HepG2 (cell line): ENCODE data around the gene ZNF546.
"Not testable (repeated sequence)": the region's sequence is repeated elsewhere in the genome, so short reads cannot be mapped to it uniquely, and the experiment has no call there.

Source experiments
- EP300 ChIP-seq, 3 experiments: sonication (generic) in 1 of 3; formaldehyde crosslinking in 1 of 3; IDR thresholded peaks; 2 replicates each; pipeline versions ENCODE4 v1.5.1 to v1.6.1; 2011 to 2020; ENCODE audit warnings: low read depth in 2 of 3, low read length in 2 of 3, borderline replicate concordance in 1 of 3, improper control_type of control experiment in 1 of 3, mild to moderate bottlenecking in 1 of 3, missing genetic modification reagents in 1 of 3, moderate library complexity in 1 of 3
- FOXO4 ChIP-seq: sonication (generic); formaldehyde crosslinking; conservative IDR thresholded peaks from 2 replicates; pipeline ENCODE4 v1.8.1; 2023; ENCODE audit warnings: missing genetic modification reagents
- KAT2B ChIP-seq: fragments of 150-350 bp; IDR thresholded peaks from 2 replicates; pipeline ENCODE4 v1.6.1; 2014; ENCODE audit warnings: low read depth, low read length, borderline replicate concordance
- KLF16 ChIP-seq, 2 experiments: sonication (generic) in 1 of 2; formaldehyde crosslinking in 1 of 2; IDR thresholded peaks; 2 replicates each; pipeline versions ENCODE4 v1.6.1 to v1.8.0; 2016 to 2023; ENCODE audit warnings: missing genetic modification reagents in 2 of 2, missing compliant biosample characterization in 1 of 2
- MAZ ChIP-seq, 2 experiments: sonication (generic) in 1 of 2; formaldehyde crosslinking in 1 of 2; IDR thresholded peaks; 2 replicates each; pipeline versions ENCODE4 v1.5.0 to v1.6.1; 2012 to 2020; ENCODE audit warnings: low read depth in 2 of 2, mild to moderate bottlenecking in 2 of 2, borderline replicate concordance in 1 of 2, improper control_type of control experiment in 1 of 2, low read length in 1 of 2, missing genetic modification reagents in 1 of 2, moderate library complexity in 1 of 2
- NCOA1 ChIP-seq: sonication (generic); formaldehyde crosslinking; IDR thresholded peaks from 2 replicates; pipeline ENCODE4 v1.9.0; 2021; ENCODE audit warnings: missing genetic modification reagents
- POLR2AphosphoS5 ChIP-seq: IDR thresholded peaks from 2 replicates; pipeline ENCODE4 v1.6.1; 2012; ENCODE audit warnings: low read depth, low read length
- RAD21 ChIP-seq: fragments of 450-650 bp; formaldehyde crosslinking; IDR thresholded peaks from 2 replicates; pipeline ENCODE4 v1.5.0; 2020; ENCODE audit warnings: mild to moderate bottlenecking
- RBFOX2 ChIP-seq: fragments of 200-400 bp; formaldehyde crosslinking; IDR thresholded peaks from 2 replicates; pipeline ENCODE4 v1.6.1; 2017; ENCODE audit warnings: low read depth, mild to moderate bottlenecking, low read length
- SIN3A ChIP-seq: IDR thresholded peaks from 2 replicates; pipeline ENCODE4 v1.6.1; 2011; ENCODE audit warnings: low read depth, mild to moderate bottlenecking, control low read depth, low read length, borderline replicate concordance
- STAT5B ChIP-seq: sonication (generic); formaldehyde crosslinking; IDR thresholded peaks from 2 replicates; pipeline ENCODE4 v1.4.0; 2020; ENCODE audit warnings: missing genetic modification reagents
- TCF7 ChIP-seq: sonication (generic); IDR thresholded peaks from 2 replicates; pipeline ENCODE4 v1.6.1; 2016; ENCODE audit warnings: antibody characterized with exemption, low read depth
- ZNF143 ChIP-seq: sonication (generic); formaldehyde crosslinking; IDR thresholded peaks from 2 replicates; pipeline ENCODE4 v1.4.0; 2020; ENCODE audit warnings: missing genetic modification reagents
- TF ChIP-seq, protein P1 (sequence below): sonication (generic); formaldehyde crosslinking; IDR thresholded peaks from 2 replicates; pipeline ENCODE4 v1.5.0; 2020; ENCODE audit warnings: mild to moderate bottlenecking, missing genetic modification reagents, moderate library complexity

DNA sequence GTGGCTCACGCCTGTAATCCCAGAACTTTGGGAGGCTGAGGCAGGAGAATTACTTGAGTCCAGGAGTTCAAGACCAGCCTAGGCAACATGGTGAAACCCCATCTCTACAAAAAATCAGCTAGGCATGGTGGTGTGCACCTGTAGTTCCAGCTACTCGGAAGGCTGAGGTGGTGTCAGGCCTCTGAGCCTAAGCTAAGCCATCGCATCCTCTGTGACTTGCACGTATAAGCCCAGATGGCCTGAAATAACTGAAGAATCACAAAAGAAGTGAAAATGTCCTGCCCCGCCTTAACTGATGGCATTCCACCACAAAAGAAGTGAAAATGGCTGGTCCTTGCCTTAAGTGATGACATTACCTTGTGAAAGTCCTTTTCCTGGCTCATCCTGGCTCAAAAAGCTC, 39.0 kb upstream of the ZNF546 start:
- TF ChIP-seq FOXO4 (CRISPR knock-in tag); SIN3A; STAT5B (CRISPR knock-in tag); ZNF143 (CRISPR knock-in tag); NCOA1 (CRISPR knock-in tag); POLR2AphosphoS5; MAZ (IDR thresholded peaks at IDR 0.05; ENCODE audit: borderline replicate concordance, low read depth, low read length); MAZ (CRISPR knock-in tag; IDR thresholded peaks at IDR 0.05; ENCODE audit: low read depth); KAT2B; KLF16 (CRISPR knock-in tag; IDR thresholded peaks at IDR 0.05); EP300 (IDR thresholded peaks at IDR 0.05; ENCODE audit: low read depth in 2 of 2, low read length in 2 of 2); EP300 (CRISPR knock-in tag; IDR thresholded peaks at IDR 0.05; ENCODE audit: borderline replicate concordance); RBFOX2; TCF7; RAD21 (CRISPR knock-in tag): not testable (repeated sequence)
- TF ChIP-seq, protein P1, sequence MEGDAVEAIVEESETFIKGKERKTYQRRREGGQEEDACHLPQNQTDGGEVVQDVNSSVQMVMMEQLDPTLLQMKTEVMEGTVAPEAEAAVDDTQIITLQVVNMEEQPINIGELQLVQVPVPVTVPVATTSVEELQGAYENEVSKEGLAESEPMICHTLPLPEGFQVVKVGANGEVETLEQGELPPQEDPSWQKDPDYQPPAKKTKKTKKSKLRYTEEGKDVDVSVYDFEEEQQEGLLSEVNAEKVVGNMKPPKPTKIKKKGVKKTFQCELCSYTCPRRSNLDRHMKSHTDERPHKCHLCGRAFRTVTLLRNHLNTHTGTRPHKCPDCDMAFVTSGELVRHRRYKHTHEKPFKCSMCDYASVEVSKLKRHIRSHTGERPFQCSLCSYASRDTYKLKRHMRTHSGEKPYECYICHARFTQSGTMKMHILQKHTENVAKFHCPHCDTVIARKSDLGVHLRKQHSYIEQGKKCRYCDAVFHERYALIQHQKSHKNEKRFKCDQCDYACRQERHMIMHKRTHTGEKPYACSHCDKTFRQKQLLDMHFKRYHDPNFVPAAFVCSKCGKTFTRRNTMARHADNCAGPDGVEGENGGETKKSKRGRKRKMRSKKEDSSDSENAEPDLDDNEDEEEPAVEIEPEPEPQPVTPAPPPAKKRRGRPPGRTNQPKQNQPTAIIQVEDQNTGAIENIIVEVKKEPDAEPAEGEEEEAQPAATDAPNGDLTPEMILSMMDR (CRISPR knock-in tag): not testable (repeated sequence)
